NCI-H1694 treated with DMSO at 0.1 percent for 48 hours (cell line): Measurements from ENCODE around the gene PI16.
"Not testable (repeated sequence)": the region's sequence is repeated elsewhere in the genome, so short reads cannot be mapped to it uniquely, and the experiment has no call there.

Experiments
- DNase-seq: peaks from one replicate; lab custom pipeline; 2025; lab: John Stamatoyannopoulos, UW

PI16 gene

GRCh38 chr6:36929152-36929551 lies 25.4 kb upstream of the PI16 start:
- no peak for DNase-seq

GRCh38 chr6:36929607-36930006 lies 24.9 kb upstream of the PI16 start:
- no peak for DNase-seq

- DNase-seq, result no peak
Observed at GRCh38 chr6:36930483-36930882, 24.1 kb upstream of the PI16 start.

- DNase-seq, result no peak
Observed at GRCh38 chr6:36933102-36933501, 21.4 kb upstream of the PI16 start.

- no peak for DNase-seq
Observed at GRCh38 chr6:36933519-36933918, 21.0 kb upstream of the PI16 start.

- no peak for DNase-seq
Observed at GRCh38 chr6:36934901-36935300, 19.6 kb upstream of the PI16 start.

- DNase-seq, result no peak
Observed at GRCh38 chr6:36936824-36937223, 17.7 kb upstream of the PI16 start.

- DNase-seq, result no peak
Observed at GRCh38 chr6:36937896-36938295, 16.6 kb upstream of the PI16 start.

GRCh38 chr6:36938536-36938935 lies 16.0 kb upstream of the PI16 start:
- DNase-seq, result no peak

GRCh38 chr6:36939005-36939404 lies 15.5 kb upstream of the PI16 start:
- DNase-seq, result not testable (repeated sequence)

- no peak for DNase-seq
Observed at GRCh38 chr6:36940027-36940426, 14.5 kb upstream of the PI16 start.

- DNase-seq, result not testable (repeated sequence)
Observed at GRCh38 chr6:36941561-36941960, 13.0 kb upstream of the PI16 start.

- not testable (repeated sequence) for DNase-seq
Observed at GRCh38 chr6:36942329-36942728, 12.2 kb upstream of the PI16 start.

GRCh38 chr6:36944650-36945049 lies 9.9 kb upstream of the PI16 start:
- DNase-seq, result no peak

GRCh38 chr6:36945301-36945700 lies 9.2 kb upstream of the PI16 start:
- DNase-seq, result no peak

- no peak for DNase-seq
Observed at GRCh38 chr6:36946526-36946925, 8.0 kb upstream of the PI16 start.

- no peak for DNase-seq
Observed at GRCh38 chr6:36947570-36948351, 6.8 kb upstream of the PI16 start.

GRCh38 chr6:36949076-36949475 lies 5.5 kb upstream of the PI16 start:
- DNase-seq, result not testable (repeated sequence)

GRCh38 chr6:36949636-36950035 lies 4.9 kb upstream of the PI16 start:
- no peak for DNase-seq

- DNase-seq, result no peak
Observed at GRCh38 chr6:36953931-36954261, 642 bp upstream of the PI16 start.

GRCh38 chr6:36955136-36955535 lies 598 bp downstream of the PI16 start:
- no peak for DNase-seq

GRCh38 chr6:36955671-36956445 lies 1.3 kb downstream of the PI16 start:
- DNase-seq, result no peak

GRCh38 chr6:36956446-36956820 lies 1.9 kb downstream of the PI16 start:
- DNase-seq, result no peak
